K562 (cell line): ENCODE data around the gene TMTC2. TPM values are rescaled to one million over a fixed set of nuclear protein-coding genes. Genes with fewer than 3 reads are reported as not detected.

Source experiments
- ATAC-seq: fragments of 200-7000 bp; cut with Tn5 transposase; 3 replicates; pipeline ENCODE4 v1.9.1; 2020; ENCODE audit warnings: moderate library complexity
- BruUV-seq: library from RNA; stranded (reverse); fragments of 400-500 nt; replicated peaks from 2 replicates; lab custom pipeline; 2021; lab: Mats Ljungman, UMichigan
- CTCF ChIA-PET: fragments of 300-600 bp; formaldehyde crosslinking; extraction: SDS; loops from one replicate; lab custom pipeline; 2021; ENCODE audit warnings: low intra/inter-chr PET ratio; lab: Yijun Ruan, JAX
- POLR2A ChIA-PET: fragments of 300-600, 350-650 bp; sonication (Branson Sonifier 250); formaldehyde crosslinking; extraction: SDS; loops from one replicate; lab custom pipeline; 2021; ENCODE audit warnings: antibody characterized with exemption, inconsistent platforms; lab: Yijun Ruan, JAX
- DNase-seq, 4 experiments: peaks; one replicate each; pipeline versions ENCODE4 v3.0.0 to v3.0.0-alpha.2; 2011 to 2018; ENCODE audit warnings: low spot score in 3 of 4, mixed read lengths in 3 of 4; ENCODE audit errors: extremely low read depth in 1 of 4
- FAIRE-seq: peaks from 2 replicates; lab custom pipeline; 2011; peaks lifted over from hg19 to GRCh38; lab: Jason Lieb, UNC
- H2AFZ ChIP-seq: 2 replicates; pipeline ENCODE4 v1.6.0; 2011; ENCODE audit warnings: low read depth, low read length, control low read depth, inconsistent platforms
- H3K27ac ChIP-seq: fragments of 200-600 bp; 3 replicates; pipeline ENCODE4 v1.8.0; 2011; ENCODE audit warnings: low read depth, mild to moderate bottlenecking, control low read depth, inconsistent platforms, low read length, moderate library complexity, mixed read lengths; ENCODE audit errors: extremely low read depth
- H3K27me3 ChIP-seq, 2 experiments: fragments of 300-600 bp in 1 of 2; 2 replicates in 1 of 2; 3 replicates in 1 of 2; pipeline versions ENCODE4 v1.6.0 to v1.8.0; 2011; ENCODE audit warnings: inconsistent platforms in 2 of 2, low read length in 2 of 2, mild to moderate bottlenecking in 1 of 2, mixed read lengths in 1 of 2, moderate library complexity in 1 of 2; ENCODE audit not compliant: control insufficient read depth in 2 of 2, insufficient read depth in 2 of 2
- H3K36me3 ChIP-seq: fragments of 300-600 bp; 3 replicates; pipeline ENCODE4 v1.8.0; 2011; ENCODE audit warnings: mild to moderate bottlenecking, low read length, inconsistent platforms; ENCODE audit not compliant: control insufficient read depth, insufficient read depth
- H3K4me1 ChIP-seq, 2 experiments: fragments of 200-600 bp in 1 of 2; replicated peaks in 1 of 2; 2 replicates in 1 of 2; 3 replicates in 1 of 2; pipeline versions ENCODE4 v1.5.1 to v1.8.0; 2011; ENCODE audit warnings: inconsistent platforms in 2 of 2, low read length in 2 of 2, mild to moderate bottlenecking in 1 of 2, mixed read lengths in 1 of 2, moderate library complexity in 1 of 2; ENCODE audit not compliant: control insufficient read depth in 2 of 2, insufficient read depth in 2 of 2
- H3K4me2 ChIP-seq: 2 replicates; pipeline ENCODE4 v1.6.1; 2011; ENCODE audit warnings: low read length, control low read depth, inconsistent platforms, mixed read lengths; ENCODE audit not compliant: insufficient read depth
- H3K4me3 ChIP-seq: fragments of 200-600 bp; sonication (generic), shearing (Covaris generic); 2 replicates; pipeline ENCODE4 v1.5.1; 2016; ENCODE audit warnings: control low read depth, inconsistent platforms
- H3K79me2 ChIP-seq: fragments of 200-600 bp; 3 replicates; pipeline ENCODE4 v1.8.0; 2011; ENCODE audit warnings: low read length, inconsistent platforms; ENCODE audit not compliant: control insufficient read depth, insufficient read depth
- H3K9ac ChIP-seq, 2 experiments: 2 replicates each; pipeline versions ENCODE4 v1.6.0 to v1.6.1; 2011; ENCODE audit warnings: low read depth in 2 of 2, low read length in 2 of 2, control low read depth in 1 of 2, inconsistent platforms in 1 of 2, mild to moderate bottlenecking in 1 of 2, mixed read lengths in 1 of 2; ENCODE audit not compliant: insufficient read depth in 1 of 2
- H3K9me1 ChIP-seq: one replicate; pipeline ENCODE4 v1.6.0; 2011; ENCODE audit warnings: inconsistent platforms, mild to moderate bottlenecking, low read length, moderate library complexity; ENCODE audit not compliant: control insufficient read depth, insufficient read depth
- H3K9me3 ChIP-seq: replicated peaks from 2 replicates; pipeline ENCODE4 v1.5.1; 2011; ENCODE audit warnings: low read depth, low read length, inconsistent platforms; ENCODE audit not compliant: control insufficient read depth, insufficient read depth
- H4K20me1 ChIP-seq: replicated peaks from 2 replicates; pipeline ENCODE4 v1.6.1; 2011; ENCODE audit warnings: low read length, inconsistent platforms, mixed read lengths; ENCODE audit not compliant: control insufficient read depth, insufficient read depth
- AFF4 ChIP-seq: sonication (generic); formaldehyde crosslinking; IDR thresholded peaks from 2 replicates; pipeline ENCODE4 v1.8.0; 2023; ENCODE audit warnings: mild to moderate bottlenecking, missing genetic modification reagents
- CEBPZ ChIP-seq: fragments of 150-350 bp; IDR thresholded peaks from 2 replicates; pipeline ENCODE4 v1.6.1; 2014; ENCODE audit warnings: low read depth, mild to moderate bottlenecking, low read length, borderline replicate concordance
- FOS ChIP-seq: IDR thresholded peaks from 3 replicates; pipeline ENCODE4 v1.6.1; 2011; ENCODE audit not compliant: insufficient read length; ENCODE audit errors: extremely low read depth
- HMG20A ChIP-seq: fragments of 450-650 bp; formaldehyde crosslinking; conservative IDR thresholded peaks from 2 replicates; pipeline ENCODE4 v1.4.0; 2020; ENCODE audit warnings: mild to moderate bottlenecking, mixed read lengths
- JUN ChIP-seq, 2 experiments: sonication (generic) in 1 of 2; formaldehyde crosslinking in 1 of 2; IDR thresholded peaks; 2 replicates each; pipeline versions ENCODE4 v1.6.1 to v1.8.0; 2012 to 2022; ENCODE audit warnings: borderline replicate concordance in 2 of 2, mild to moderate bottlenecking in 2 of 2, improper control_type of control experiment in 1 of 2, low read depth in 1 of 2, low read length in 1 of 2, missing genetic modification reagents in 1 of 2
- NR1H2 ChIP-seq: sonication (generic); formaldehyde crosslinking; IDR thresholded peaks from 2 replicates; pipeline ENCODE4 v1.4.0; 2020; ENCODE audit warnings: mild to moderate bottlenecking, missing genetic modification reagents
- POLR2G ChIP-seq: fragments of 200-400 bp; formaldehyde crosslinking; IDR thresholded peaks from 2 replicates; pipeline ENCODE4 v1.6.1; 2017; ENCODE audit warnings: low read depth, mild to moderate bottlenecking, antibody characterized with exemption, low read length, moderate library complexity
- RBM17 ChIP-seq: fragments of 200-400 bp; formaldehyde crosslinking; IDR thresholded peaks from 2 replicates; pipeline ENCODE4 v1.6.1; 2017; ENCODE audit warnings: low read depth, mild to moderate bottlenecking, low read length, borderline replicate concordance
- SMARCA4 ChIP-seq: fragments of 450-650 bp; IDR thresholded peaks from 2 replicates; pipeline ENCODE4 v1.6.1; 2016
- ZBTB49 ChIP-seq: sonication (generic); formaldehyde crosslinking; IDR thresholded peaks from 2 replicates; pipeline ENCODE4 v1.8.0; 2022; ENCODE audit warnings: missing genetic modification reagents, mild to moderate bottlenecking, borderline replicate concordance
- ZNF134 ChIP-seq: fragments of 250-450 bp; sonication (Bioruptor Pico); conservative IDR thresholded peaks from 2 replicates; pipeline ENCODE4 v1.4.0; 2020
- ZNF354B ChIP-seq: fragments of 250-450 bp; sonication (Bioruptor Pico); IDR thresholded peaks from 2 replicates; pipeline ENCODE4 v1.4.0; 2020
- WGBS: fragments of 100-300 bp; shearing (Covaris generic); methylation state at CpG from one replicate; pipeline ENCODE4 v1.1.6; 2016; ENCODE audit warnings: low coverage, mixed read lengths; ENCODE audit not compliant: insufficient coverage; ENCODE audit errors: missing lambda C conversion rate; 5-methylcytosine and 5-hydroxymethylcytosine counted together
- in situ Hi-C: fragments of 300-500 bp; cut with MboI; formaldehyde crosslinking; loops from 4 replicates; pipeline ENCODE4 v1.15.0; 2018; ENCODE audit warnings: inconsistent platforms, mixed read lengths
- intact Hi-C: fragments of 100-400 bp; cut with micrococcal nuclease; formaldehyde crosslinking; loops from 2 replicates; pipeline ENCODE4 v1.14.2; 2022
- polyA plus RNA-seq, 8 experiments: library from polyadenylated mRNA; depleted of rRNA in 4 of 8; stranded (reverse) in 5 of 8; unstranded in 3 of 8; fragments of >200 nt; fragmentation: Nextera tagmentation in 2 of 8; fragmentation: Illumina TruSeq in 1 of 8; extraction: Ambion mirVana in 2 of 8; extraction: Trizol in 1 of 8; gene quantifications; 2 replicates each; pipeline versions ENCODE4 v1.2.1 to v1.2.3, GENCODE V29; 2011 to 2014; ENCODE audit warnings: inconsistent platforms in 1 of 8, missing spikeins in 1 of 8
- total RNA-seq, 7 experiments: library from RNA; depleted of rRNA in 6 of 7; stranded (reverse); fragments of >200 nt in 6 of 7; fragmentation: Illumina TruSeq in 2 of 7; extraction: Trizol in 2 of 7; gene quantifications; 2 replicates each; pipeline versions ENCODE4 v1.2.1 to v1.2.3, GENCODE V29; 2011 to 2021; ENCODE audit warnings: low replicate concordance in 1 of 7

The TMTC2 gene
- total and polyA plus RNA-seq, 9 of the 15 experiments (the other 6 are each of a cell fraction or from before 2014, with no cell fraction given) = 0.29 to 1.1 (median 0.55) TPM

GRCh38 chr12:82725741-82726140 lies 39.0 kb downstream of the TMTC2 start:
- H3K4me1 ChIP-seq = no peaks in the 10 kb centered on the region
- ChIA-PET POLR2A (no interaction called here), CTCF (no interaction called here)
- no peaks in the 10 kb centered on the region for H3K36me3 ChIP-seq
- ATAC-seq (no peak), DNase-seq (no peak)
- no peaks in the 10 kb centered on the region for H3K79me2 ChIP-seq
- no peak overlapping the region for H3K9ac ChIP-seq
- intact Hi-C loops = no loop called here
- no peaks in the 10 kb centered on the region for H3K27me3 ChIP-seq
- in situ Hi-C loops = no loop called here
- no peaks in the 10 kb centered on the region for H3K9me1 ChIP-seq
- 0% methylated on average over 1 of the region's 1 CpG for WGBS
- H3K4me3 ChIP-seq = no peak overlapping the region
- no peak for TF ChIP-seq ZBTB49 (CRISPR knock-in tag)
- TF ChIP-seq ZNF134 (CRISPR knock-in tag) = no peak
- TF ChIP-seq NR1H2 (CRISPR knock-in tag) = no peak
- no peak for TF ChIP-seq JUN (IDR thresholded peaks at IDR 0.05; ENCODE audit: borderline replicate concordance, low read depth, low read length)
- TF ChIP-seq JUN (CRISPR knock-in tag; IDR thresholded peaks at IDR 0.05; ENCODE audit: borderline replicate concordance) = no peak
- no peak for TF ChIP-seq FOS
- no peak for TF ChIP-seq ZNF354B (CRISPR knock-in tag)
- no peak for TF ChIP-seq SMARCA4
- TF ChIP-seq POLR2G = no peak
- TF ChIP-seq AFF4 (CRISPR knock-in tag) = no peak
- TF ChIP-seq HMG20A (CRISPR knock-in tag) = no peak
- TF ChIP-seq RBM17 = no peak
- TF ChIP-seq CEBPZ = no peak
- TF ChIP-seq, all 486 proteins: peak for 0
- no peak for FAIRE-seq
- Histone ChIP-seq H3K4me2 (no peak overlapping the region), H3K27ac (no peak overlapping the region), H3K9me3 (no peaks in the 10 kb centered on the region), H4K20me1 (no peaks in the 10 kb centered on the region), H2AFZ (no peak overlapping the region)
- no TSS peak for BruUV-seq
